HEK293T (cell line): Measurements from ENCODE around the gene NUCB1.

Experiments
- ARNT ChIP-seq: fragments of 450-650 bp; IDR thresholded peaks from 2 replicates; pipeline ENCODE4 v1.6.1; 2017; ENCODE audit warnings: mild to moderate bottlenecking
- FOXK2 ChIP-seq: fragments of 450-650 bp; IDR thresholded peaks from 2 replicates; pipeline ENCODE4 v1.6.1; 2016; ENCODE audit warnings: mild to moderate bottlenecking
- NFRKB ChIP-seq: fragments of 450-650 bp; IDR thresholded peaks from 2 replicates; pipeline ENCODE4 v1.6.1; 2016; ENCODE audit warnings: mild to moderate bottlenecking, moderate library complexity
- SP1 ChIP-seq: fragments of 450-650 bp; IDR thresholded peaks from 2 replicates; pipeline ENCODE4 v1.6.1; 2017
- SUZ12 ChIP-seq: fragments of 450-650 bp; IDR thresholded peaks from 2 replicates; pipeline ENCODE4 v1.6.1; 2016; ENCODE audit warnings: mild to moderate bottlenecking
- TARDBP ChIP-seq: fragments of 450-650 bp; IDR thresholded peaks from 2 replicates; pipeline ENCODE4 v1.6.1; 2016

- no peak for TF ChIP-seq NFRKB
- no peak for TF ChIP-seq SP1
- no peak for TF ChIP-seq ARNT
- no peak for TF ChIP-seq FOXK2
- TF ChIP-seq TARDBP: no peak
- TF ChIP-seq SUZ12: no peak
Measured at GRCh38 chr19:48862827-48863226, 37.3 kb upstream of the NUCB1 start.
